Endodermal cell (in vitro differentiated cells): ENCODE measurements around the gene PLCB4. TPM values are rescaled to one million over a fixed set of nuclear protein-coding genes. Genes with fewer than 3 reads are reported as not detected.

Experiments used
- DNase-seq: peaks from one replicate; pipeline ENCODE4 v3.0.0-alpha.2; 2017
- H3K27ac ChIP-seq: 2 replicates; pipeline ENCODE4 v1.5.1; 2013; ENCODE audit warnings: mild to moderate bottlenecking, low read depth, low read length, moderate library complexity
- H3K27me3 ChIP-seq: 2 replicates; pipeline ENCODE4 v1.6.1; 2013; ENCODE audit warnings: mild to moderate bottlenecking, low read length, moderate library complexity; ENCODE audit not compliant: insufficient read depth, control insufficient read depth, poor library complexity, severe bottlenecking
- H3K36me3 ChIP-seq: 2 replicates; pipeline ENCODE4 v1.7.0; 2013; ENCODE audit warnings: mild to moderate bottlenecking, low read length, moderate library complexity; ENCODE audit not compliant: control insufficient read depth, insufficient read depth
- H3K4me1 ChIP-seq: one replicate; pipeline ENCODE4 v1.7.0; 2013; ENCODE audit warnings: low read length; ENCODE audit not compliant: control insufficient read depth, insufficient read depth
- H3K4me3 ChIP-seq: 2 replicates; pipeline ENCODE4 v1.5.1; 2013; ENCODE audit warnings: mild to moderate bottlenecking, low read length, moderate library complexity
- H3K9ac ChIP-seq: 2 replicates; pipeline ENCODE4 v1.6.1; 2013; ENCODE audit warnings: mild to moderate bottlenecking, low read length, moderate library complexity; ENCODE audit not compliant: poor library complexity, severe bottlenecking; ENCODE audit errors: extremely low read depth
- H3K9me3 ChIP-seq: 2 replicates; pipeline ENCODE4 v1.6.1; 2013; ENCODE audit warnings: mild to moderate bottlenecking, low read length, moderate library complexity; ENCODE audit not compliant: control insufficient read depth
- H3K27ac Mint-ChIP-seq: 2 replicates; pipeline ENCODE4 v1.8.0; 2020; ENCODE audit warnings: mixed read lengths
- H3K27me3 Mint-ChIP-seq: 2 replicates; pipeline ENCODE4 v1.8.0; 2021; ENCODE audit warnings: mild to moderate bottlenecking, mixed read lengths; ENCODE audit not compliant: insufficient read depth
- H3K36me3 Mint-ChIP-seq: 2 replicates; pipeline ENCODE4 v1.8.0; 2020; ENCODE audit warnings: low read depth, mixed read lengths
- H3K4me1 Mint-ChIP-seq: 2 replicates; pipeline ENCODE4 v1.8.0; 2020; ENCODE audit warnings: mixed read lengths
- H3K4me3 Mint-ChIP-seq: 2 replicates; pipeline ENCODE4 v1.8.0; 2020; ENCODE audit warnings: mild to moderate bottlenecking, moderate library complexity, mixed read lengths
- H3K9me3 Mint-ChIP-seq: 2 replicates; pipeline ENCODE4 v1.8.0; 2020; ENCODE audit warnings: mild to moderate bottlenecking, mixed read lengths
- CTCF ChIP-seq: fragments of 200-600 bp; sonication (generic); conservative IDR thresholded peaks from 2 replicates; pipeline ENCODE4 v1.5.0; 2021; ENCODE audit warnings: antibody characterized with exemption, mild to moderate bottlenecking
- WGBS, 2 experiments: methylation state at CpG; one replicate each; pipeline versions ENCODE4 v1.1.5 to v1.1.7; 2013; ENCODE audit warnings: missing lambda C conversion rate in 2 of 2, mixed read lengths in 1 of 2; ENCODE audit not compliant: insufficient coverage in 1 of 2, insufficient read length in 1 of 2; 5-methylcytosine and 5-hydroxymethylcytosine counted together
- total RNA-seq, 2 donors: library from RNA; stranded (reverse); fragmentation: NEBNext Ultra II Directional in 1 of 2; extraction: Animal tissue kit (Norgen Biotek cat#: 25700) in 1 of 2; gene quantifications; 2 replicates in 1 of 2; 3 replicates in 1 of 2; pipeline ENCODE4 v1.2.1, GENCODE V29; 2021

PLCB4 gene
- total RNA-seq, 2 donors from 2014 or later = 14.4 to 14.6 TPM

- Histone ChIP-seq H3K4me1 (no peaks in the 10 kb centered on the region), H3K36me3 (no peaks in the 10 kb centered on the region), H3K27ac (no peak overlapping the region), H3K9me3 (no peaks in the 10 kb centered on the region), H3K9ac (no peak overlapping the region), H3K4me3 (no peak overlapping the region), H3K27me3 (no peaks in the 10 kb centered on the region)
- Mint-ChIP-seq H3K4me3 (no peak overlapping the region), H3K27me3 (no peaks in the 10 kb centered on the region), H3K9me3 (no peaks in the 10 kb centered on the region), H3K4me1 (no peaks in the 10 kb centered on the region), H3K27ac (no peak overlapping the region), H3K36me3 (no peaks in the 10 kb centered on the region)
- peak; percentile 53 for DNase-seq
- 82 to 91% methylated on average over 2 to 9 of the region's 9 CpGs for WGBS, 2 experiments
- TF ChIP-seq CTCF = no peak
These were observed 416.9 kb downstream of the PLCB4 start for GRCh38 chr20:9485614-9486340.

GRCh38 chr20:9487231-9487630 is 418.3 kb downstream of the PLCB4 start:
- Mint-ChIP-seq H3K27ac (no peak overlapping the region), H3K4me1 (no peaks in the 10 kb centered on the region), H3K27me3 (no peaks in the 10 kb centered on the region), H3K9me3 (no peaks in the 10 kb centered on the region), H3K4me3 (no peak overlapping the region), H3K36me3 (no peaks in the 10 kb centered on the region)
- Histone ChIP-seq H3K27me3 (no peaks in the 10 kb centered on the region), H3K36me3 (no peaks in the 10 kb centered on the region), H3K4me1 (no peaks in the 10 kb centered on the region), H3K9me3 (no peaks in the 10 kb centered on the region), H3K27ac (no peak overlapping the region), H3K9ac (no peak overlapping the region), H3K4me3 (no peak overlapping the region)
- WGBS, 2 experiments = 86 to 94% methylated on average over 2 to 4 of the region's 4 CpGs
- TF ChIP-seq CTCF = no peak
- DNase-seq = no peak

- no peaks in the 10 kb centered on the region for H3K27me3 ChIP-seq
- no peaks in the 10 kb centered on the region for H3K4me1 ChIP-seq
- H3K4me1 Mint-ChIP-seq = no peaks in the 10 kb centered on the region
- DNase-seq = no peak
- H3K36me3 Mint-ChIP-seq = no peaks in the 10 kb centered on the region
- H3K4me3 Mint-ChIP-seq = no peak overlapping the region
- no peaks in the 10 kb centered on the region for H3K9me3 Mint-ChIP-seq
- H3K36me3 ChIP-seq = no peaks in the 10 kb centered on the region
- no peak overlapping the region for H3K4me3 ChIP-seq
- H3K27ac ChIP-seq = no peak overlapping the region
- TF ChIP-seq CTCF = no peak
- no peak overlapping the region for H3K9ac ChIP-seq
- H3K27me3 Mint-ChIP-seq = no peaks in the 10 kb centered on the region
- no peaks in the 10 kb centered on the region for H3K9me3 ChIP-seq
- H3K27ac Mint-ChIP-seq = no peak overlapping the region
- WGBS, 2 experiments = 78 to 97% methylated on average over 1 to 2 of the region's 2 CpGs
These were observed 419.2 kb downstream of the PLCB4 start for GRCh38 chr20:9488063-9488462.
